ENCODE results near the gene CPED1.
A peak's percentile ranks its signal among the peaks of the same experiment; 100 is the strongest.

The CPED1 gene

DNA sequence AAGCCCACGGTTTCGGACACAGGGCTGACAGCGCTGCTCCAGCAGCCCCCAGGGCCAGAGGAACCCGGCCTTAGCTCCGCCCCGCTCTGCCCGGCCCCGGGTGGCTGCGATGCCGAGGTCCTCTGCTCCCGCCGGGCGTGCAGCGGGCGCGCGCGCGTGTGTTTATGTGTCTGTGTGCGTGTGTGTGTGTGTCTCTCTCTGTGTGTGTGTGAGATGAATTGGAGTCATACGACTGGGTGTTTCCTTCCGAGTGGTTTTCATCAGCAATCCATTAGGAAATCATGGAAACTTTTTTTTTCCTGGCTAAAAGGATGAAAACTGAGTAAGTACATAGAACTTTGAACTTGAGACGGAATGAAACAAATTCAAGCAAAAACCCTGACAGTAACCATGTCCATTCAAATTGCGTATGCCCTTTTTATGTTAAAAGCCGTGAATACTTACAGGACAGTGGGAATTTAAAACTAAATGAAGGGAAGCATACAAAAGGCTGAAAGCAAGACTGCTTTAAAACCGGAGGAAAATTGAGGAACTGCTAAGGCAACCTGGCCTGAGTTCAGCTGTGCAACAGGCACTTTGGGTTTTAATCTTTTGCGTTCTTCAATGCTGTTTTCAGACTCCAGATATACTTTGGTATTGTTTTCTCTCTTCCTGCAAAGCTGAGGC, at the start of gene CPED1:
Gene CPED1, plus strand, starts transcription at position 121 of the 666 bp plus-strand sequence. CDS start 911 bp downstream, outside the sequence.
- Histone ChIP-seq H3K4me2 (ENCODE audit: low read length) (peak within 1 kb of the TSS; percentile 84), H3K27me3 (ENCODE audit: insufficient read depth, low read length) (no peaks in the 10 kb centered on the region), H2AFZ (ENCODE audit: low read length) (peak within 1 kb of the TSS; percentile 36; the same call in 1 of the 2 replicates), H3K4me3 (ENCODE audit: low read depth, low read length, poor library complexity, severe bottlenecking) (peak within 1 kb of the TSS; percentile 55), H3K36me3 (ENCODE audit: insufficient read depth, low read length) (no peaks in the 10 kb centered on the region), H3K4me1 (ENCODE audit: insufficient read depth, low read length, severe bottlenecking) (peaks cover 22% of the 10 kb centered on the region), H3K9ac (ENCODE audit: low read length) (peak within 1 kb of the TSS; percentile 27), H3K27ac (ENCODE audit: low read depth, low read length, poor library complexity, severe bottlenecking) (no peak within 1 kb of the TSS), H3K9me3 (ENCODE audit: low read length) (no peaks in the 10 kb centered on the region), H4K20me1 (ENCODE audit: insufficient read depth, low read length) (no peaks in the 10 kb centered on the region), H3K9me2 (ENCODE audit: low read depth, low read length) (no peaks in the 10 kb centered on the region), H3K79me2 (ENCODE audit: insufficient read depth, low read length) (no peaks in the 10 kb centered on the region), H3F3A (ENCODE audit: insufficient read depth, low read length) (no peaks in the 10 kb centered on the region)
- TF ChIP-seq EZH2 (IDR thresholded peaks at IDR 0.05; ENCODE audit: borderline replicate concordance, low read length): no peak
- TF ChIP-seq, protein P1, sequence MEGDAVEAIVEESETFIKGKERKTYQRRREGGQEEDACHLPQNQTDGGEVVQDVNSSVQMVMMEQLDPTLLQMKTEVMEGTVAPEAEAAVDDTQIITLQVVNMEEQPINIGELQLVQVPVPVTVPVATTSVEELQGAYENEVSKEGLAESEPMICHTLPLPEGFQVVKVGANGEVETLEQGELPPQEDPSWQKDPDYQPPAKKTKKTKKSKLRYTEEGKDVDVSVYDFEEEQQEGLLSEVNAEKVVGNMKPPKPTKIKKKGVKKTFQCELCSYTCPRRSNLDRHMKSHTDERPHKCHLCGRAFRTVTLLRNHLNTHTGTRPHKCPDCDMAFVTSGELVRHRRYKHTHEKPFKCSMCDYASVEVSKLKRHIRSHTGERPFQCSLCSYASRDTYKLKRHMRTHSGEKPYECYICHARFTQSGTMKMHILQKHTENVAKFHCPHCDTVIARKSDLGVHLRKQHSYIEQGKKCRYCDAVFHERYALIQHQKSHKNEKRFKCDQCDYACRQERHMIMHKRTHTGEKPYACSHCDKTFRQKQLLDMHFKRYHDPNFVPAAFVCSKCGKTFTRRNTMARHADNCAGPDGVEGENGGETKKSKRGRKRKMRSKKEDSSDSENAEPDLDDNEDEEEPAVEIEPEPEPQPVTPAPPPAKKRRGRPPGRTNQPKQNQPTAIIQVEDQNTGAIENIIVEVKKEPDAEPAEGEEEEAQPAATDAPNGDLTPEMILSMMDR (IDR thresholded peaks at IDR 0.05; ENCODE audit: low read length): no peak

DNA sequence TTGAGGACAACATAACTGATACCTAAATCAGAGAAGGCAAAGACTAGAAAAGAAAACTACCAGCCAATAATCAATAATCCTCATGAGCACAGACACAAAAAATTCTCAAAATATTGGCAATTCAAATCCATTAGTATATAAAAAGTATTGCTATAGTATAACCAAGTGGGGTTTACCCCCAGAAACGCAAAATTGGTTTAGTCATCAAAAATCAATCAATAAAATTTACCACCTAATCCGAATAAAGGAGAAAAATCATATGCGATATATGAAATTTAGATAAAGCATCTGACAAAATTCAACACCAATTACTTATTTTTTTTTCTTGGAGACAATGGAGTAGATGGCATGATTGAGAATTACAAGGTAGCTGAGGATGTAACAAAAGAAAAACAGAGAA, 49.2 kb upstream of the CPED1 start:
- Histone ChIP-seq H3K4me1 (ENCODE audit: insufficient read depth, low read length, severe bottlenecking) (no peaks in the 10 kb centered on the region), H3K9me2 (ENCODE audit: low read depth, low read length) (no peaks in the 10 kb centered on the region), H3K79me2 (ENCODE audit: insufficient read depth, low read length) (no peaks in the 10 kb centered on the region), H3K9ac (ENCODE audit: low read length) (no peak overlapping the region), H3K27ac (ENCODE audit: low read depth, low read length, poor library complexity, severe bottlenecking) (no peak overlapping the region), H3F3A (ENCODE audit: insufficient read depth, low read length) (no peaks in the 10 kb centered on the region), H2AFZ (ENCODE audit: low read length) (no peak overlapping the region), H3K27me3 (ENCODE audit: insufficient read depth, low read length) (no peaks in the 10 kb centered on the region; the same call in 1 of the 2 replicates), H3K4me2 (ENCODE audit: low read length) (no peak overlapping the region), H3K36me3 (ENCODE audit: insufficient read depth, low read length) (no peaks in the 10 kb centered on the region), H4K20me1 (ENCODE audit: insufficient read depth, low read length) (no peaks in the 10 kb centered on the region), H3K4me3 (ENCODE audit: low read depth, low read length, poor library complexity, severe bottlenecking) (no peak overlapping the region), H3K9me3 (ENCODE audit: low read length) (no peaks in the 10 kb centered on the region)
- TF ChIP-seq, protein P1 (IDR thresholded peaks at IDR 0.05; ENCODE audit: low read length): no peak
- TF ChIP-seq EZH2 (IDR thresholded peaks at IDR 0.05; ENCODE audit: borderline replicate concordance, low read length): no peak

DNA sequence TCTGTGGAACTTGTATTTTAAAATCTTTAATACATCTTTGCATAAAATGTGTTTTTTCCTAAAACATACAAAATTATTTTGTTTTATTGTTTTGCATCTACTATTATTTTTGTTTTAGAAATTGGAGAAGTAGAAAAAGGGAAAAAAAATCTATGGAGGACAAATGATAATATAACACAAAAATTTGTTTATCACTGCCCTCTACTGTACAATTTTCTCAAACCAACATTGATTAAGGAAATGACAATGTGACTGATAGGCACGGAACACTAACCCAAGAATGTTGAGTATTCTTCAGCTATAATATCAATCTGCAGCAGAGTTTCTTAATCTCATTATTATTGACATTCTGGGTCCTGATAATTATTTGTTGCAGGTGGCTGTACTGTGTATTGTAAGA, 47.4 kb upstream of the CPED1 start:
- H3K4me1 ChIP-seq (ENCODE audit: insufficient read depth, low read length, severe bottlenecking): no peaks in the 10 kb centered on the region
- no peak overlapping the region for H3K27ac ChIP-seq (ENCODE audit: low read depth, low read length, poor library complexity, severe bottlenecking)
- no peaks in the 10 kb centered on the region for H3F3A ChIP-seq (ENCODE audit: insufficient read depth, low read length)
- no peaks in the 10 kb centered on the region for H3K9me3 ChIP-seq (ENCODE audit: low read length)
- no peaks in the 10 kb centered on the region for H3K36me3 ChIP-seq (ENCODE audit: insufficient read depth, low read length)
- no peaks in the 10 kb centered on the region for H4K20me1 ChIP-seq (ENCODE audit: insufficient read depth, low read length)
- no peaks in the 10 kb centered on the region; the same call in 1 of the 2 replicates for H3K27me3 ChIP-seq (ENCODE audit: insufficient read depth, low read length)
- no peak overlapping the region for H3K4me3 ChIP-seq (ENCODE audit: low read depth, low read length, poor library complexity, severe bottlenecking)
- H3K79me2 ChIP-seq (ENCODE audit: insufficient read depth, low read length): no peaks in the 10 kb centered on the region
- TF ChIP-seq, protein P1 (IDR thresholded peaks at IDR 0.05; ENCODE audit: low read length): peak; percentile 68
- TF ChIP-seq EZH2 (IDR thresholded peaks at IDR 0.05; ENCODE audit: borderline replicate concordance, low read length): no peak
- no peaks in the 10 kb centered on the region for H3K9me2 ChIP-seq (ENCODE audit: low read depth, low read length)
- H3K4me2 ChIP-seq (ENCODE audit: low read length): no peak overlapping the region
- H3K9ac ChIP-seq (ENCODE audit: low read length): no peak overlapping the region
- H2AFZ ChIP-seq (ENCODE audit: low read length): no peak overlapping the region

All from OCI-LY1 (cell line).